Measurements from ENCODE around the gene PEAK1. TPM values are rescaled to one million over a fixed set of nuclear protein-coding genes. Genes with fewer than 3 reads are reported as not detected.
A peak's percentile ranks its signal among the peaks of the same experiment; 100 is the strongest.

The PEAK1 gene
- total and polyA plus RNA-seq, 3 donors from 2014 or later, result 33.2 to 130 (median 107) TPM

DNA sequence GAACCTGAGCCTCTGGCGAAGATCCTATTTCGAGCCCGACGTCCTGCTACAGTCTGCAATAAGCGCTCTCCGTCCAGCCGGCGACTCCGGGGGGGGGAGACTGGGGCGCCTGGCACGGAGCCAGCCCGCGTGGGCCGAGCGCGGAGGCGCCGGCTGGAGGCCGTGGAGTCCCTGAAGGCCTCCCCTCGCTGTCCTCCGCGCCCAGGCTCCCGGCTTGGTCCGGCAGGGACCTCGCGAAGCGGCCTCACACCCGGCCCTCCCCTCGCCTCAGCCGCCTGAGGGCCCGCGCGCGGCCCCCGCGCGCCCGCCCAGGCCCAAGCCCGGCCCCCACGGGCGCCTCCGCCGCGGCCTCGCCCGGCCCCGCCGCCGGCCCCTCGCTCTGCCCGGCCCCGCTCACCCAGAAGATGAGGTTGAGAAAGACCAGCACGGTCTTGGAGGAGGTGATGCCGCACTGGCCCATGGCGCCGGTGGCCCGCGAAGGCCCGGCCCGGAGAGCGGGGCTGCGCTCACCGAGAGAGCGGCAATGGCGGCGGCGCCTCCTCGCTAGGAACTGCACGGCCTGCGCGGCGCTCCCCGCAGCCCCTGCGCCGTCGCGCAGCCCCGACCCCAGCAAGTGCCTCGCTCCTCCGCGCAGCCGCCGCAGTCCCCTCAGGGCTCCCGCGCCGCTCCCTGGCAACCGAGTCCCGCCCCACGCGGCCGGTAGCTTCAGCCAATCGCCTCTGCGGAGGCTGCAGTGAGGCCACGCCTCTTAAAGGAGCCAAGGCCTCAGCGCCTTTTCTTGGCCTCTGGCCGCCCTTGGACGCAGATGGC lies 349.2 kb downstream of the PEAK1 start, which contains the start of gene TSPAN3:
TSS of gene TSPAN3 (minus strand) at position 615 of the 810 bp plus-strand sequence. CDS start at position 460, 155 bp downstream.
- Histone ChIP-seq H3K9me3 (no peaks in the 10 kb centered on the region), H3K27ac (peak within 1 kb of the TSS; percentile 37 to 87), H3K36me3 (ENCODE audit: low read depth, missing control alignments) (no peaks in the 10 kb centered on the region), H3K4me3 (peak within 1 kb of the TSS; percentile 60 to 66), H3K27me3 (no peaks in the 10 kb centered on the region), H3K4me1 (peaks cover 17% of the 10 kb centered on the region)
- TF ChIP-seq POLR2A (IDR thresholded peaks at IDR 0.05) (peak; percentile 30), CTCF (IDR thresholded peaks at IDR 0.05) (no peak)
- peak; percentile 94 for DNase-seq
- intact Hi-C loops (cut with DNase I; ENCODE audit: low total_unique reads), result no loop called here
- 0% methylated on average over 5 to 29 of the region's 97 CpGs for WGBS, 2 donors

DNA sequence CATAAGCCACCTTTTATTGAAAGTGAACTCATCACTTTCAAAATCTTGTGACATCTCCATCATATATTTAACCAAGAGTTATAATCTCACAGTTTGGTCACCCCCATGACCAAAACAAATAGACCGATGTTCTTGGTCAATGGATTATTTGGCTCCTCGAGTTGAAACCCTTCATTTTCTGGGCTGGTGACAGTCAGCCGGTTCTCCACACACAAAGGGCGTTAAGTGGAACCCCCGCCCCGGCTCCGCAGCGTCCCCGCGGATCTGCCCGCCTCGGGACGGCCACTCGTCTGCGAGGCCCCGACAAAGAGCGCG lies 349.8 kb downstream of the PEAK1 start:
- H3K4me3 ChIP-seq, result peak overlapping the region; percentile 60 to 66
- no peak for DNase-seq
- 0 to 4% methylated on average over 4 to 16 of the region's 18 CpGs for WGBS, 2 donors
- TF ChIP-seq CTCF (IDR thresholded peaks at IDR 0.05) (no peak), POLR2A (IDR thresholded peaks at IDR 0.05) (no peak)
- intact Hi-C loops (cut with DNase I; ENCODE audit: low total_unique reads), result no loop called here
- peaks cover 17% of the 10 kb centered on the region for H3K4me1 ChIP-seq
- H3K27ac ChIP-seq, result peak overlapping the region; percentile 37 to 87
- H3K36me3 ChIP-seq (ENCODE audit: low read depth, missing control alignments), result no peaks in the 10 kb centered on the region
- H3K9me3 ChIP-seq, result no peaks in the 10 kb centered on the region
- H3K27me3 ChIP-seq, result no peaks in the 10 kb centered on the region

GRCh38 chr15:77069521-77070121 lies 350.3 kb downstream of the PEAK1 start:
- H3K9me3 ChIP-seq, result no peaks in the 10 kb centered on the region
- H3K27me3 ChIP-seq, result no peaks in the 10 kb centered on the region
- TF ChIP-seq CTCF (IDR thresholded peaks at IDR 0.05) (no peak), POLR2A (IDR thresholded peaks at IDR 0.05) (no peak)
- H3K36me3 ChIP-seq (ENCODE audit: low read depth, missing control alignments), result no peaks in the 10 kb centered on the region
- peak; percentile 33 for DNase-seq
- WGBS, 2 donors, result 13 to 19% methylated on average over 13 of the region's 13 CpGs
- intact Hi-C loops (cut with DNase I; ENCODE audit: low total_unique reads), result no loop called here
- H3K27ac ChIP-seq, result peak overlapping the region in 1 of 2 donors; percentile 87
- peak overlapping the region; percentile 60 to 66 for H3K4me3 ChIP-seq
- H3K4me1 ChIP-seq, result peaks cover 17% of the 10 kb centered on the region

GRCh38 chr15:77068633-77069032 lies 351.3 kb downstream of the PEAK1 start:
- 55 to 80% methylated on average over 7 of the region's 7 CpGs for WGBS, 2 donors
- H3K27ac ChIP-seq, result no peak overlapping the region

More at GRCh38 chr15:77068633-77069032, 351.3 kb downstream of the PEAK1 start:
- no peaks in the 10 kb centered on the region for H3K36me3 ChIP-seq (ENCODE audit: low read depth, missing control alignments)
- H3K27me3 ChIP-seq, result no peaks in the 10 kb centered on the region
- no peak for TF ChIP-seq POLR2A (IDR thresholded peaks at IDR 0.05)
- no peak for TF ChIP-seq CTCF (IDR thresholded peaks at IDR 0.05)
- H3K9me3 ChIP-seq, result no peaks in the 10 kb centered on the region
- peaks cover 17% of the 10 kb centered on the region for H3K4me1 ChIP-seq
- H3K4me3 ChIP-seq, result no peak overlapping the region
- intact Hi-C loops (cut with DNase I; ENCODE audit: low total_unique reads), result no loop called here
- DNase-seq, result no peak
